Activated naive CD8-positive, alpha-beta T cell treated with anti-CD3 and anti-CD28 coated beads, Interleukin-2, amount 10 ng/mL, durations not matched to agents 7 days and 5 days (primary cell): ENCODE measurements around the gene EHD2. TPM values are rescaled to one million over a fixed set of nuclear protein-coding genes. Genes with fewer than 3 reads are reported as not detected.
A peak's percentile ranks its signal among the peaks of the same experiment; 100 is the strongest.
"Not testable (repeated sequence)": the region's sequence is repeated elsewhere in the genome, so short reads cannot be mapped to it uniquely, and the experiment has no call there.

Experiments used
- ATAC-seq: fragments of 150-1000 bp; cut with Tn5 transposase; one replicate; pipeline ENCODE4 v1.10.0; 2021; ENCODE audit warnings: low read depth, moderate library complexity
- POLR2A ChIA-PET: fragments of 350-600 bp; sonication (Branson Sonifier 250); formaldehyde crosslinking; loops from one replicate; lab custom pipeline; 2021; ENCODE audit warnings: antibody characterized with exemption; lab: Charles Lee
- DNase-seq: peaks from one replicate; pipeline ENCODE4 v3.0.0; 2021
- H3K27ac Mint-ChIP-seq: one replicate; pipeline ENCODE4 v1.8.0; 2022; ENCODE audit warnings: mild to moderate bottlenecking, mixed read lengths
- H3K27me3 Mint-ChIP-seq: one replicate; pipeline ENCODE4 v1.8.0; 2022; ENCODE audit warnings: mild to moderate bottlenecking, moderate library complexity, mixed read lengths
- H3K36me3 Mint-ChIP-seq: one replicate; pipeline ENCODE4 v1.8.0; 2021; ENCODE audit warnings: mild to moderate bottlenecking, mixed read lengths
- H3K4me1 Mint-ChIP-seq: one replicate; pipeline ENCODE4 v1.8.0; 2021; ENCODE audit warnings: mixed read lengths
- H3K4me3 Mint-ChIP-seq: one replicate; pipeline ENCODE4 v1.8.0; 2022; ENCODE audit warnings: mild to moderate bottlenecking, moderate library complexity, mixed read lengths
- H3K9me3 Mint-ChIP-seq: one replicate; pipeline ENCODE4 v1.8.0; 2021; ENCODE audit warnings: mixed read lengths
- total RNA-seq, 2 experiments: library from RNA; stranded (reverse); gene quantifications; one replicate each; pipeline ENCODE4 v1.2.3, GENCODE V29; 2021

The EHD2 gene
- total RNA-seq = under 1 TPM; 0.22 to 0.23 TPM

- ATAC-seq (peak; percentile 70), DNase-seq (peak; percentile 73)
- peaks cover 33% of the 10 kb centered on the region for H3K27me3 Mint-ChIP-seq
- H3K4me3 Mint-ChIP-seq = peak within 1 kb of the TSS; percentile 32
- H3K4me1 Mint-ChIP-seq = peaks cover 2% of the 10 kb centered on the region
- no peaks in the 10 kb centered on the region for H3K9me3 Mint-ChIP-seq
- POLR2A ChIA-PET = interaction anchor here (0.5 to 0.9 kb wide), 3 partner anchors 12 to 78 kb away, joined by 3 to 7 read pairs (median 3); no protein-coding TSS in a partner anchor
- no peaks in the 10 kb centered on the region for H3K36me3 Mint-ChIP-seq
- peak within 1 kb of the TSS; percentile 1 for H3K27ac Mint-ChIP-seq
Measured at GRCh38 chr19:47713046-47714021, at the start of gene EHD2. Gene EHD2, plus strand, starts transcription at chr19:47713422. Its CDS starts 3,191 bp downstream, at chr19:47716613.

GRCh38 chr19:47663435-47663910 lies 49.7 kb upstream of the EHD2 start:
- Mint-ChIP-seq H3K27me3 (no peaks in the 10 kb centered on the region), H3K27ac (no peak overlapping the region), H3K9me3 (no peaks in the 10 kb centered on the region), H3K36me3 (peaks cover 2% of the 10 kb centered on the region), H3K4me3 (no peak overlapping the region), H3K4me1 (peaks cover 3% of the 10 kb centered on the region)
- ATAC-seq (no peak), DNase-seq (no peak)
- POLR2A ChIA-PET = no interaction called here

- Mint-ChIP-seq H3K4me1 (peaks cover 3% of the 10 kb centered on the region), H3K4me3 (no peak overlapping the region), H3K9me3 (no peaks in the 10 kb centered on the region), H3K27ac (no peak overlapping the region), H3K27me3 (no peaks in the 10 kb centered on the region), H3K36me3 (peaks cover 2% of the 10 kb centered on the region)
- ATAC-seq = no peak
- POLR2A ChIA-PET = no interaction called here
- no peak for DNase-seq
Measured at GRCh38 chr19:47663911-47664771, 49.1 kb upstream of the EHD2 start.

- DNase-seq, H3K4me1 Mint-ChIP-seq, H3K27ac Mint-ChIP-seq, H3K9me3 Mint-ChIP-seq, H3K27me3 Mint-ChIP-seq, H3K36me3 Mint-ChIP-seq, H3K4me3 Mint-ChIP-seq, ATAC-seq: not testable (repeated sequence)
- POLR2A ChIA-PET = interaction anchor here (0.5 kb wide), 1 partner anchor 45 kb away, joined by 3 read pairs; no protein-coding TSS in a partner anchor
Measured at GRCh38 chr19:47668556-47668955, 44.7 kb upstream of the EHD2 start.

GRCh38 chr19:47670736-47671135 lies 42.5 kb upstream of the EHD2 start:
- Mint-ChIP-seq H3K4me1 (peaks cover 3% of the 10 kb centered on the region), H3K27me3 (no peaks in the 10 kb centered on the region), H3K36me3 (peaks cover 8% of the 10 kb centered on the region), H3K9me3 (no peaks in the 10 kb centered on the region), H3K27ac (no peak overlapping the region), H3K4me3 (no peak overlapping the region)
- POLR2A ChIA-PET = no interaction called here
- ATAC-seq (no peak), DNase-seq (no peak)

GRCh38 chr19:47671499-47671898 lies 41.7 kb upstream of the EHD2 start:
- POLR2A ChIA-PET = interaction anchor here (0.5 kb wide), 1 partner anchor 398 kb away, joined by 3 read pairs; no protein-coding TSS in a partner anchor
- H3K9me3 Mint-ChIP-seq = no peaks in the 10 kb centered on the region
- no peak overlapping the region for H3K4me3 Mint-ChIP-seq
- H3K4me1 Mint-ChIP-seq = peaks cover 3% of the 10 kb centered on the region
- ATAC-seq = no peak
- H3K36me3 Mint-ChIP-seq = peaks cover 8% of the 10 kb centered on the region
- no peak for DNase-seq
- H3K27ac Mint-ChIP-seq = no peak overlapping the region
- no peaks in the 10 kb centered on the region for H3K27me3 Mint-ChIP-seq

GRCh38 chr19:47673426-47673825 lies 39.8 kb upstream of the EHD2 start:
- H3K27me3 Mint-ChIP-seq = no peaks in the 10 kb centered on the region
- no peak for DNase-seq
- no peaks in the 10 kb centered on the region for H3K9me3 Mint-ChIP-seq
- H3K4me3 Mint-ChIP-seq = no peak overlapping the region
- H3K27ac Mint-ChIP-seq = no peak overlapping the region
- H3K36me3 Mint-ChIP-seq = peaks cover 10% of the 10 kb centered on the region
- ATAC-seq = no peak
- POLR2A ChIA-PET = no interaction called here
- H3K4me1 Mint-ChIP-seq = peaks cover 3% of the 10 kb centered on the region

GRCh38 chr19:47674548-47674947 lies 38.7 kb upstream of the EHD2 start:
- H3K4me1 Mint-ChIP-seq = peaks cover 3% of the 10 kb centered on the region
- H3K4me3 Mint-ChIP-seq = no peak overlapping the region
- no peak overlapping the region for H3K27ac Mint-ChIP-seq
- H3K9me3 Mint-ChIP-seq = no peaks in the 10 kb centered on the region
- no peaks in the 10 kb centered on the region for H3K27me3 Mint-ChIP-seq
- POLR2A ChIA-PET = no interaction called here
- peaks cover 10% of the 10 kb centered on the region for H3K36me3 Mint-ChIP-seq
- DNase-seq (no peak), ATAC-seq (no peak)

- Mint-ChIP-seq H3K4me1 (peaks cover 3% of the 10 kb centered on the region), H3K27ac (no peak overlapping the region), H3K27me3 (no peaks in the 10 kb centered on the region), H3K4me3 (no peak overlapping the region), H3K9me3 (no peaks in the 10 kb centered on the region), H3K36me3 (peaks cover 8% of the 10 kb centered on the region)
- ATAC-seq (no peak), DNase-seq (no peak)
- POLR2A ChIA-PET = no interaction called here
Measured at GRCh38 chr19:47675271-47675670, 38.0 kb upstream of the EHD2 start.

GRCh38 chr19:47675859-47676258 lies 37.4 kb upstream of the EHD2 start:
- Mint-ChIP-seq H3K4me1 (no peaks in the 10 kb centered on the region), H3K27me3 (no peaks in the 10 kb centered on the region), H3K9me3 (no peaks in the 10 kb centered on the region), H3K4me3 (no peak overlapping the region), H3K27ac (no peak overlapping the region), H3K36me3 (peaks cover 6% of the 10 kb centered on the region)
- DNase-seq (no peak), ATAC-seq (no peak)
- POLR2A ChIA-PET = no interaction called here

- Mint-ChIP-seq H3K27me3 (no peaks in the 10 kb centered on the region), H3K4me3 (no peak overlapping the region), H3K27ac (no peak overlapping the region), H3K36me3 (peaks cover 10% of the 10 kb centered on the region), H3K9me3 (no peaks in the 10 kb centered on the region), H3K4me1 (peaks cover 3% of the 10 kb centered on the region)
- POLR2A ChIA-PET = no interaction called here
- ATAC-seq (no peak), DNase-seq (no peak)
Measured at GRCh38 chr19:47676811-47677210, 36.4 kb upstream of the EHD2 start.

GRCh38 chr19:47679251-47679900 lies 33.8 kb upstream of the EHD2 start:
- ATAC-seq = no peak
- H3K9me3 Mint-ChIP-seq = no peaks in the 10 kb centered on the region
- no peaks in the 10 kb centered on the region for H3K27me3 Mint-ChIP-seq
- peaks cover 3% of the 10 kb centered on the region for H3K4me1 Mint-ChIP-seq
- H3K27ac Mint-ChIP-seq = no peak overlapping the region
- peaks cover 8% of the 10 kb centered on the region for H3K36me3 Mint-ChIP-seq
- POLR2A ChIA-PET = no interaction called here
- no peak for DNase-seq
- no peak overlapping the region for H3K4me3 Mint-ChIP-seq
